ENCODE data around the gene HAPLN2. TPM values are rescaled to one million over a fixed set of nuclear protein-coding genes. Genes with fewer than 3 reads are reported as not detected.
"Not testable (repeated sequence)": the region's sequence is repeated elsewhere in the genome, so short reads cannot be mapped to it uniquely, and the experiment has no call there.

The HAPLN2 gene
- total RNA-seq, 1 donor from 2014 or later = 0.76 TPM

DNA sequence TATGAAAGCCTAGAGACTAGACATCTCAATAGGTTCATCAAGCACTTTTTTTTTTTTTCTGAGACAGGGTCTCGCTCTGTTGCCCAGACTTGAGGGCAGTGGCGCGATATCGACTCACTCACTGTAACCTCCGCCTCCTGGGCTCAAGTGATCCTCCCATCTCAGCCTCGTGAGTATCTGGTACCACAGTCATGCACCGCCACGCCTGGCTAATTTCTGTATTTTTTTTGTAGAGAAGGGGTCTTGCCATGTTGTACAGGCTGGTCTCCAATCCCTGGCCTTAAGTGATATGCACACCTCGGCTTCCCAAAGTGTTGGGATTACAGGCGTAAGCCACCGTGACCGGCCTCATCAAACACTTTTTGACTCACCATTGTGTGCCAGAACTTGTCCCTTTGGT is 17.3 kb upstream of the HAPLN2 start:
- Mint-ChIP-seq H3K36me3 (peaks cover 9% of the 10 kb centered on the region), H3K4me3 (peak overlapping the region; percentile 97), H3K4me1 (peaks cover 23% of the 10 kb centered on the region), H3K27ac (peak overlapping the region; percentile 98), H3K9me3 (no peaks in the 10 kb centered on the region), H3K27me3 (ENCODE audit: low read depth) (no peaks in the 10 kb centered on the region)
- TF ChIP-seq, protein P1, sequence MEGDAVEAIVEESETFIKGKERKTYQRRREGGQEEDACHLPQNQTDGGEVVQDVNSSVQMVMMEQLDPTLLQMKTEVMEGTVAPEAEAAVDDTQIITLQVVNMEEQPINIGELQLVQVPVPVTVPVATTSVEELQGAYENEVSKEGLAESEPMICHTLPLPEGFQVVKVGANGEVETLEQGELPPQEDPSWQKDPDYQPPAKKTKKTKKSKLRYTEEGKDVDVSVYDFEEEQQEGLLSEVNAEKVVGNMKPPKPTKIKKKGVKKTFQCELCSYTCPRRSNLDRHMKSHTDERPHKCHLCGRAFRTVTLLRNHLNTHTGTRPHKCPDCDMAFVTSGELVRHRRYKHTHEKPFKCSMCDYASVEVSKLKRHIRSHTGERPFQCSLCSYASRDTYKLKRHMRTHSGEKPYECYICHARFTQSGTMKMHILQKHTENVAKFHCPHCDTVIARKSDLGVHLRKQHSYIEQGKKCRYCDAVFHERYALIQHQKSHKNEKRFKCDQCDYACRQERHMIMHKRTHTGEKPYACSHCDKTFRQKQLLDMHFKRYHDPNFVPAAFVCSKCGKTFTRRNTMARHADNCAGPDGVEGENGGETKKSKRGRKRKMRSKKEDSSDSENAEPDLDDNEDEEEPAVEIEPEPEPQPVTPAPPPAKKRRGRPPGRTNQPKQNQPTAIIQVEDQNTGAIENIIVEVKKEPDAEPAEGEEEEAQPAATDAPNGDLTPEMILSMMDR (IDR thresholded peaks at IDR 0.05; ENCODE audit: unreplicated experiment) = no peak
- DNase-seq (ENCODE audit: low spot score in 2 of 2, unreplicated experiment in 2 of 2) = no peak

DNA sequence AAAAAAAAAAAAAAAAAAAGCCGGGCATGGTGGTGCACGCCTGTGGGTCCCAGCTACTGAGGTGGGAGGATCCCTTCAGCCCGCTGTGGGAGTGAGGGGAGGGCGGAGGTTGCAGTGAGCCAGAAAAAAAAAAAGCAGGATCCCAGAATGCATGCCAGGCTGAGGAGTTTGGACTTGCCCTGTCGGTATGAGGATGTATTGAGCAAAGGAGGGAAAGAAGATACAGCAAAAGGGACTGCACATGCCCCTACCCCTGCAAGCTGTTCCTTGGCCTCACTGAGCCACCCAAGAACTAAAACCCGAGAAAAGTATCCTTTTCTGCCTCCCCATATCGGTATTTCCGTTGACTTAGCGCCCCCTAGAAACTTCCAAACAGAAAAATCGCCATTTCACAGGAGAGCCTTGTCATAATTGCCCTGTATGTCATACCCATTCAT is 16.6 kb upstream of the HAPLN2 start:
- peak overlapping the region; percentile 21 for H3K4me3 Mint-ChIP-seq
- H3K9me3 Mint-ChIP-seq = no peaks in the 10 kb centered on the region
- DNase-seq (ENCODE audit: low spot score in 2 of 2, unreplicated experiment in 2 of 2) = no peak
- no peaks in the 10 kb centered on the region for H3K27me3 Mint-ChIP-seq (ENCODE audit: low read depth)
- TF ChIP-seq, protein P1 (IDR thresholded peaks at IDR 0.05; ENCODE audit: unreplicated experiment) = no peak
- H3K36me3 Mint-ChIP-seq = peaks cover 5% of the 10 kb centered on the region
- peak overlapping the region; percentile 53 for H3K27ac Mint-ChIP-seq
- H3K4me1 Mint-ChIP-seq = peaks cover 23% of the 10 kb centered on the region

DNA sequence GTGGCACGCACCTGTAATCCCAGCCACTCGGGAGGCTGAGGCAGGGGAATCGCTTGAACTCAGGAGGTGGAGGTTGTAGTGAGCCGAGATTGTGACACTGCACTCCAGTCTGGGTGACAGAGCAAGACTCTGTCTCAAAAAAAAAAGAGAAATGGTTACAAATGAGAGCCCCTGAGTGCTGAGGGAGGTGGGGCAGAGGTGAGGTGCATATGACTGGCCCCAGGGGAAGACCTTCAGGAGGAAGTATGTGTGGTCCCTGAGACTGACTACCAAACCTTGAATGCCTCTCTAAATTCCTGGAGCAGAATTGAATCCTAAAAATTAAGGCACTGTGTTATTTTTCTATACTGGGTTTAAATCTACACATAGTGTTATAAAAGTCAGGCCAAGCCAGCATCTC is 11.9 kb upstream of the HAPLN2 start:
- not testable (repeated sequence) for H3K27ac Mint-ChIP-seq; H3K9me3 Mint-ChIP-seq; DNase-seq (ENCODE audit: low spot score in 2 of 2, unreplicated experiment in 2 of 2); H3K4me1 Mint-ChIP-seq; H3K4me3 Mint-ChIP-seq; H3K36me3 Mint-ChIP-seq
- H3K27me3 Mint-ChIP-seq (ENCODE audit: low read depth) = peaks cover 13% of the 10 kb centered on the region

DNA sequence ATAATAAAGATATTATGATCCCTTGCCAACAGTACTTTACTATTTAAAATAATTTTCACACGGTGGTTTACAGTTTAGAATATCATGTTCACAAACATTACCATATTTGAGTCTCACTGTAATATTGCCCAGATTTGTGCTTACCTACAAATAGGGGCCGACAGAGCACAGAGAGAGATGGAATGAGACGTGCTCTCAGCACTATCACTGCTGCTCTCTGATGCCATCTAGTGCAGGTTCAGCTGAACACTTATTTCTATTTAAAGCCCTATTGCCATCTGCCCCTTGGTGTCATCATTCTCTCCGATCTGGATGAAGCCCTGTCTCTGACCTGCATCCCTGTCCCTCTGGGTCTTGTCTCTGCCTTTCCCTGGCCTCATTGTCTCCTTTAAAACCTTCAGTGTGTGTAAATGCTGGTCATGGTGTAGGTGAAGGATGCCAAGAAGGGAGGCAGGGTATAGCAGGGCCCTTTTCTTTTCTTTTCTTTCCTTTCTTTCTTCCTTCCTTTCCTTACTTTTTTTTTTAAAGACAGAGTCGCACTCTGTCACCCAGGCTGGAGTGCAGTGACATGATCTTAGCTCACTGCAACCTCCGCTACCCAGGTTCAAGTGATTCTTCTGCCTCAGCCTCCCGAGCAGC is 11.1 kb upstream of the HAPLN2 start:
- Mint-ChIP-seq H3K27me3 (ENCODE audit: low read depth) (peaks cover 19% of the 10 kb centered on the region), H3K4me1 (peaks cover 2% of the 10 kb centered on the region), H3K4me3 (no peak overlapping the region), H3K9me3 (no peaks in the 10 kb centered on the region), H3K36me3 (no peaks in the 10 kb centered on the region), H3K27ac (no peak overlapping the region)
- DNase-seq (ENCODE audit: low spot score in 2 of 2, unreplicated experiment in 2 of 2) = no peak
- TF ChIP-seq, protein P1 (IDR thresholded peaks at IDR 0.05; ENCODE audit: unreplicated experiment) = peak; percentile 40

DNA sequence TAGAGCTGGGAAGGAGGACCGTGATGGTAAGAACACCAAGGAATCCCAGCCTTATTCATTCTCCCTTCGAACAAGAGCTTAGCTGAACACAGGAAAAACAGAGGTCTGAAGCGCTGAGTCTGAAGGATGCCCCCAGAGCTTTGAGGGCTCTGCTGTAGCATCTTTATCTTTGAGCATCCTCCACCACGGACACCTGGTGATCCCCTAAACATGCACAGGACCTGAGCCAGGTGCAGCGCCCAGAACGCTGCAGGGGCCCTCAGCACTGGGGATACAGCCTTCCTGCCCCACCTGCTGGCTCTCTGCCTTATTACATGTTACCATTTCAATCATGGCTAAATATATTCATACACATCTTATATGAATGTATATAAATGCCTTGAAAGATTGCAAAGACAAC is 10.2 kb upstream of the HAPLN2 start:
- H3K27me3 Mint-ChIP-seq (ENCODE audit: low read depth) = peaks cover 20% of the 10 kb centered on the region
- no peaks in the 10 kb centered on the region for H3K9me3 Mint-ChIP-seq
- TF ChIP-seq, protein P1 (IDR thresholded peaks at IDR 0.05; ENCODE audit: unreplicated experiment) = peak; percentile 54
- DNase-seq (ENCODE audit: low spot score in 2 of 2, unreplicated experiment in 2 of 2) = no peak
- H3K36me3 Mint-ChIP-seq = no peaks in the 10 kb centered on the region
- peaks cover 2% of the 10 kb centered on the region for H3K4me1 Mint-ChIP-seq
- H3K4me3 Mint-ChIP-seq = no peak overlapping the region
- no peak overlapping the region for H3K27ac Mint-ChIP-seq

DNA sequence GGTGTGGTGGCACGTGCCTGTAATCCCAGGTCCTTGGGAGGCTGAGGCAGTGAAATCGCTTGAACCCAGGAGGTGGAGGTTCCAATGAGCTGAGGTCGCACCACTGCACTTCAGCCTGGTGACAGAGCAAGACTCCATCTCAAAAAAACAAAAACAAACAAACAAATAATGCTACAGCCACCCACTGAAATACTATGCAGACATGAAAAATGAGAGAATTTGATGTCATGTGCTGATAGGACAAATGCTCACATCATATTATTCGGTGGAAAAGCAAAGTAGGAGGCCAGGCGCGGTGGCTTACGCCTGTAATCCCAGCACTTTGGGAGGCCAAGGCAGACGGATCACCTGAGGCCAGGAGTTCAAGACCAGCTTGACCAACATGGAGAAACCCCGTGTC is 9.1 kb upstream of the HAPLN2 start:
- H3K27ac Mint-ChIP-seq; H3K9me3 Mint-ChIP-seq; DNase-seq (ENCODE audit: low spot score in 2 of 2, unreplicated experiment in 2 of 2); H3K36me3 Mint-ChIP-seq; H3K4me1 Mint-ChIP-seq; H3K4me3 Mint-ChIP-seq: not testable (repeated sequence)
- H3K27me3 Mint-ChIP-seq (ENCODE audit: low read depth) = peaks cover 25% of the 10 kb centered on the region

DNA sequence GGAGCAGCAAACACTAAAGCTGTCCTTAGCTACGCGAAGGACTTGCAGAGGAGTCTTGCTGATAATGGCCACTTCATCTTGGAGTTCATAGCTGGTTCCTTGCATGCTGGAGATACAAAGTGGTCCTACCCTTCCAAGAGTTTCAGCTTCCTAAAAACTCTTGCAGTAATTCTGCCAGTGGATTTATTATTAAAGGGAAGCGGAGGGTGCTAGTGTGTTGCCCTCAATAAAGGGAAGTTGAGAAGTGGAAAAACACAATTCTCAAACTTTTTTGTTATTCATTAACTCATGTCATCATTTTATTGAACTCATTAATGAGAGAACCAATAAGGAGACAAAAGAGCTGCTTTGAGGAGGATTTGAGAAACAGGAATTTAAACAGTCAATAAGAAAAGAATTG is 6.5 kb upstream of the HAPLN2 start:
- no peak for DNase-seq (ENCODE audit: low spot score in 2 of 2, unreplicated experiment in 2 of 2)
- peaks cover 25% of the 10 kb centered on the region for H3K27me3 Mint-ChIP-seq (ENCODE audit: low read depth)
- H3K4me3 Mint-ChIP-seq = no peak overlapping the region
- TF ChIP-seq, protein P1 (IDR thresholded peaks at IDR 0.05; ENCODE audit: unreplicated experiment) = no peak
- no peaks in the 10 kb centered on the region for H3K36me3 Mint-ChIP-seq
- H3K9me3 Mint-ChIP-seq = no peaks in the 10 kb centered on the region
- H3K4me1 Mint-ChIP-seq = peaks cover 25% of the 10 kb centered on the region
- H3K27ac Mint-ChIP-seq = no peak overlapping the region

Data from mesothelial cell of epicardium (in vitro differentiated cells).